H1 (cell line): ENCODE results near the gene EEF1AKMT3. TPM values are rescaled to one million over a fixed set of nuclear protein-coding genes. Genes with fewer than 3 reads are reported as not detected.

Experiments
- CTCF ChIA-PET: fragments of 300-600 bp; sonication (Branson Sonifier 250); formaldehyde crosslinking; loops from one replicate; lab custom pipeline; 2021; ENCODE audit not compliant: partially characterized antibody; lab: Charles Lee
- POLR2A ChIA-PET: fragments of 300-600 bp; sonication (Branson Sonifier 250); formaldehyde crosslinking; loops from one replicate; lab custom pipeline; 2021; ENCODE audit warnings: inconsistent platforms; ENCODE audit not compliant: partially characterized antibody; lab: Charles Lee
- DNase-seq, 2 experiments: peaks; one replicate each; pipeline versions ENCODE4 v3.0.0 to v3.0.0-alpha.2; 2010 to 2022; ENCODE audit warnings: low spot score in 2 of 2, low read depth in 1 of 2, mixed read lengths in 1 of 2
- FAIRE-seq: peaks from 2 replicates; lab custom pipeline; 2011; peaks lifted over from hg19 to GRCh38; lab: Jason Lieb, UNC
- H2AFZ ChIP-seq: 2 replicates; pipeline ENCODE4 v1.8.1; 2012; ENCODE audit warnings: low read length, inconsistent platforms
- H2AK5ac ChIP-seq: 2 replicates; pipeline ENCODE4 v1.6.1; 2013; ENCODE audit warnings: low read depth, low read length
- H2BK120ac ChIP-seq: replicated peaks from 2 replicates; pipeline ENCODE3; 2013; ENCODE audit warnings: low read depth, low read length, inconsistent platforms
- H2BK12ac ChIP-seq: 2 replicates; pipeline ENCODE4 v1.6.1; 2013; ENCODE audit warnings: low read depth, low read length
- H2BK15ac ChIP-seq: 2 replicates; pipeline ENCODE4 v1.6.1; 2013; ENCODE audit warnings: low read length
- H2BK20ac ChIP-seq: 2 replicates; pipeline ENCODE4 v1.6.1; 2013; ENCODE audit warnings: low read length
- H2BK5ac ChIP-seq: 2 replicates; pipeline ENCODE4 v1.6.1; 2013; ENCODE audit warnings: low read depth, low read length
- H3K14ac ChIP-seq: 2 replicates; pipeline ENCODE4 v1.6.1; 2013; ENCODE audit warnings: inconsistent platforms; ENCODE audit not compliant: insufficient read length
- H3K18ac ChIP-seq: 2 replicates; pipeline ENCODE4 v1.6.1; 2013; ENCODE audit warnings: low read length; ENCODE audit errors: extremely low read depth
- H3K23ac ChIP-seq: 2 replicates; pipeline ENCODE4 v1.6.1; 2013; ENCODE audit warnings: inconsistent platforms; ENCODE audit not compliant: insufficient read length
- H3K23me2 ChIP-seq: 2 replicates; pipeline ENCODE4 v1.6.1; 2013; ENCODE audit warnings: low read depth, low read length
- H3K27ac ChIP-seq: 2 replicates; pipeline ENCODE4 v1.6.1; 2011; ENCODE audit warnings: low read depth, low read length, inconsistent platforms
- H3K27me3 ChIP-seq, 4 experiments: replicated peaks in 1 of 4; 1 replicate in 1 of 4; 2 replicates in 3 of 4; pipeline versions ENCODE4 v1.6.1 to v1.8.1; 2011 to 2013; ENCODE audit warnings: low read length in 3 of 4, mild to moderate bottlenecking in 3 of 4, inconsistent platforms in 2 of 4, mixed read lengths in 2 of 4, moderate library complexity in 1 of 4; ENCODE audit not compliant: control insufficient read depth in 3 of 4, insufficient read depth in 3 of 4; ENCODE audit errors: extremely low read depth in 1 of 4
- H3K36me3 ChIP-seq, 4 experiments: 2 replicates each; pipeline versions ENCODE4 v1.6.1 to v1.8.1; 2011 to 2013; ENCODE audit warnings: mild to moderate bottlenecking in 4 of 4, low read length in 3 of 4, moderate library complexity in 2 of 4, control low read depth in 1 of 4, inconsistent platforms in 1 of 4; ENCODE audit not compliant: insufficient read depth in 4 of 4, control insufficient read depth in 2 of 4
- H3K4ac ChIP-seq: replicated peaks from 2 replicates; pipeline ENCODE3; 2013; ENCODE audit warnings: low read length, low read depth, mixed read lengths, inconsistent platforms; ENCODE audit not compliant: insufficient read length
- H3K4me1 ChIP-seq, 4 experiments: replicated peaks in 1 of 4; 1 replicate in 1 of 4; 2 replicates in 3 of 4; pipeline versions ENCODE4 v1.6.1 to v1.8.1; 2011 to 2013; ENCODE audit warnings: low read length in 3 of 4, inconsistent platforms in 2 of 4, mixed read lengths in 1 of 4; ENCODE audit not compliant: insufficient read depth in 4 of 4, control insufficient read depth in 3 of 4
- H3K4me2 ChIP-seq, 2 experiments: 2 replicates each; pipeline versions ENCODE4 v1.6.1 to v1.8.1; 2011 to 2013; ENCODE audit warnings: low read depth in 2 of 2, low read length in 2 of 2, control low read depth in 1 of 2, inconsistent platforms in 1 of 2, mild to moderate bottlenecking in 1 of 2; ENCODE audit not compliant: insufficient read depth in 1 of 2
- H3K4me3 ChIP-seq, 4 experiments: fragments of 200-600, 300-600 bp in 1 of 4; sonication (generic), shearing (Covaris generic), sonication (Bioruptor Twin) in 1 of 4; 2 replicates each; pipeline versions ENCODE4 v1.5.1 to v1.8.1; 2011 to 2016; ENCODE audit warnings: low read length in 4 of 4, low read depth in 3 of 4, control low read depth in 2 of 4, inconsistent platforms in 2 of 4, mild to moderate bottlenecking in 2 of 4, mixed read lengths in 1 of 4, moderate library complexity in 1 of 4; ENCODE audit not compliant: insufficient read depth in 2 of 4; ENCODE audit errors: extremely low read depth in 1 of 4
- H3K56ac ChIP-seq: replicated peaks from 2 replicates; pipeline ENCODE3; 2013; ENCODE audit warnings: low read depth, mild to moderate bottlenecking, mixed read lengths, low read length, inconsistent platforms; ENCODE audit not compliant: insufficient read length
- H3K79me1 ChIP-seq: 2 replicates; pipeline ENCODE4 v1.6.1; 2013; ENCODE audit warnings: low read depth, low read length, control low read depth
- H3K79me2 ChIP-seq, 2 experiments: 2 replicates each; pipeline versions ENCODE4 v1.6.1 to v1.8.1; 2012 to 2013; ENCODE audit warnings: low read length in 2 of 2, mild to moderate bottlenecking in 2 of 2, inconsistent platforms in 1 of 2; ENCODE audit not compliant: insufficient read depth in 2 of 2, control insufficient read depth in 1 of 2
- H3K9ac ChIP-seq, 4 experiments: replicated peaks in 1 of 4; 1 replicate in 1 of 4; 2 replicates in 3 of 4; pipeline versions ENCODE4 v1.6.1 to v1.8.1; 2011 to 2013; ENCODE audit warnings: low read depth in 3 of 4, low read length in 3 of 4, control low read depth in 2 of 4, mild to moderate bottlenecking in 2 of 4, moderate library complexity in 2 of 4, inconsistent platforms in 1 of 4; ENCODE audit errors: extremely low read depth in 1 of 4
- H3K9me3 ChIP-seq, 2 experiments: 2 replicates each; pipeline versions ENCODE4 v1.6.1 to v1.8.1; 2012 to 2013; ENCODE audit warnings: mild to moderate bottlenecking in 2 of 2, moderate library complexity in 2 of 2, control low read depth in 1 of 2, inconsistent platforms in 1 of 2, low read depth in 1 of 2, low read length in 1 of 2, mixed read lengths in 1 of 2; ENCODE audit not compliant: insufficient read depth in 2 of 2
- H4K20me1 ChIP-seq, 2 experiments: replicated peaks in 1 of 2; 2 replicates each; pipeline versions ENCODE3 to v1.8.1; 2011 to 2013; ENCODE audit warnings: inconsistent platforms in 2 of 2, low read length in 2 of 2, mild to moderate bottlenecking in 1 of 2; ENCODE audit not compliant: insufficient read depth in 2 of 2, control insufficient read depth in 1 of 2
- H4K5ac ChIP-seq: 2 replicates; pipeline ENCODE4 v1.6.1; 2013; ENCODE audit warnings: low read length, low read depth, mixed read lengths, inconsistent platforms; ENCODE audit not compliant: insufficient read length
- H4K8ac ChIP-seq: 2 replicates; pipeline ENCODE4 v1.8.0; 2013; ENCODE audit warnings: mild to moderate bottlenecking, moderate library complexity, low read length, inconsistent platforms; ENCODE audit not compliant: insufficient read depth; ENCODE audit errors: extremely low read depth
- H4K91ac ChIP-seq: replicated peaks from 2 replicates; pipeline ENCODE3; 2013; ENCODE audit warnings: low read length, mixed read lengths, inconsistent platforms; ENCODE audit not compliant: insufficient read length
- ATF2 ChIP-seq: IDR thresholded peaks from 2 replicates; pipeline ENCODE4 v1.6.1; 2012; ENCODE audit warnings: low read length, inconsistent platforms
- CEBPB ChIP-seq: IDR thresholded peaks from 2 replicates; pipeline ENCODE4 v1.6.1; 2012; ENCODE audit warnings: low read depth, low read length
- CTBP2 ChIP-seq: IDR thresholded peaks from 2 replicates; pipeline ENCODE4 v1.7.0; 2011; ENCODE audit warnings: borderline replicate concordance, mild to moderate bottlenecking, moderate library complexity, mixed read lengths, low read length; ENCODE audit not compliant: insufficient read depth, insufficient read length
- KDM1A ChIP-seq: fragments of 200-600, 300-600 bp; sonication (generic); IDR thresholded peaks from 2 replicates; pipeline ENCODE4 v1.7.1; 2016; ENCODE audit warnings: mild to moderate bottlenecking, low read length, borderline replicate concordance
- NANOG ChIP-seq: IDR thresholded peaks from 2 replicates; pipeline ENCODE4 v1.6.1; 2011; ENCODE audit warnings: low read length, low read depth, mild to moderate bottlenecking, inconsistent platforms; ENCODE audit not compliant: insufficient read depth, poor library complexity, severe bottlenecking
- RNF2 ChIP-seq: fragments of 200-900, 300-1000 bp; sonication (generic); IDR thresholded peaks from 2 replicates; pipeline ENCODE4 v1.7.1; 2016; ENCODE audit warnings: borderline replicate concordance, low read depth, mild to moderate bottlenecking, antibody characterized with exemption, low read length; ENCODE audit not compliant: poor library complexity, severe bottlenecking; ENCODE audit errors: missing control alignments
- SIRT6 ChIP-seq: IDR thresholded peaks from one replicate; pipeline ENCODE4 v1.7.1; 2012; ENCODE audit warnings: low read length, inconsistent platforms
- SIX5 ChIP-seq: IDR thresholded peaks from 2 replicates; pipeline ENCODE4 v1.6.1; 2011; ENCODE audit warnings: mild to moderate bottlenecking, low read depth, low read length
- SP1 ChIP-seq: IDR thresholded peaks from 2 replicates; pipeline ENCODE4 v1.6.1; 2011; ENCODE audit warnings: low read depth, low read length
- SP4 ChIP-seq: IDR thresholded peaks from 2 replicates; pipeline ENCODE4 v1.6.1; 2012; ENCODE audit warnings: low read length, inconsistent platforms
- SUZ12 ChIP-seq: fragments of 200-600 bp; sonication (generic); IDR thresholded peaks from 2 replicates; pipeline ENCODE4 v1.6.1; 2012; ENCODE audit warnings: mild to moderate bottlenecking, inconsistent platforms, low read length, moderate library complexity, mixed read lengths
- TAF7 ChIP-seq: optimal IDR thresholded peaks from 2 replicates; pipeline ENCODE3; 2011; ENCODE audit warnings: low read depth, mild to moderate bottlenecking, inconsistent platforms, low read length, moderate library complexity, borderline replicate concordance
- WGBS, 2 experiments: shearing (Covaris generic) in 1 of 2; methylation state at CpG; one replicate each; pipeline versions ENCODE4 v1.1.6 to v1.1.7; 2013 to 2015; ENCODE audit warnings: low lambda C conversion rate in 2 of 2, mixed read lengths in 2 of 2, inconsistent platforms in 1 of 2, low coverage in 1 of 2, missing lambda C conversion rate in 1 of 2; ENCODE audit not compliant: insufficient replicate concordance in 2 of 2, insufficient coverage in 1 of 2, insufficient read length in 1 of 2; ENCODE audit errors: extremely low coverage in 1 of 2, missing lambda C conversion rate in 1 of 2; 5-methylcytosine and 5-hydroxymethylcytosine counted together
- polyA plus RNA-seq, 7 experiments: library from polyadenylated mRNA; depleted of rRNA in 3 of 7; stranded (reverse) in 5 of 7; unstranded in 2 of 7; fragments of >200 nt in 5 of 7; fragments of 200-250 nt in 2 of 7; gene quantifications; 1 replicate in 5 of 7; 2 replicates in 1 of 7; 4 replicates in 1 of 7; pipeline versions ENCODE4 v1.2.1 to v1.2.3, GENCODE V29; 2011 to 2013; ENCODE audit warnings: missing spikeins in 2 of 7, mixed read lengths in 2 of 7
- total RNA-seq: library from RNA; stranded (reverse); fragmentation: NEBNext Ultra II Directional; extraction: Animal tissue kit (Norgen Biotek cat#: 25700); gene quantifications from 2 replicates; pipeline ENCODE4 v1.2.1, GENCODE V29; 2021

EEF1AKMT3 gene
- total and polyA plus RNA-seq, 2 of the 8 experiments (the other 6 are each of a cell fraction or from before 2014, with no cell fraction given): 3.1 to 4.4 TPM

- WGBS, 2 experiments: 86% methylated on average over 4 of the region's 4 CpGs; no CpG with 5 or more reads in 1 of the 2 experiments
- ChIA-PET POLR2A (interaction anchor here (1.1 to 2.0 kb wide), 2 partner anchors 15 to 57 kb away, joined by 4 to 11 read pairs; partner anchors contain the start of genes EEF1AKMT3 and METTL1), CTCF (interaction anchor here (0.6 to 2.2 kb wide), 6 partner anchors 10 to 816 kb away, joined by 3 to 40 read pairs (median 4); partner anchors contain the start of genes CYP27B1 and PIP4K2C)
- FAIRE-seq: no peak
- H2AFZ ChIP-seq: no peak overlapping the region
- H2BK120ac ChIP-seq: no peak overlapping the region
- H2BK15ac ChIP-seq: no peak overlapping the region
- H3K9me3 ChIP-seq: no peaks in the 10 kb centered on the region
- peaks cover 8 to 33% (median 26%) of the 10 kb centered on the region in 4 experiments for H3K27me3 ChIP-seq
- no peak overlapping the region for H3K4ac ChIP-seq
- H3K4me3 ChIP-seq: no peak overlapping the region
- peaks cover 0 to 19% (median 6%) of the 10 kb centered on the region in 4 experiments; a peak in 6 of 7 replicates for H3K4me1 ChIP-seq
- no peak overlapping the region for H3K9ac ChIP-seq
- H3K36me3 ChIP-seq: peaks cover 0 to 4% (median 0%) of the 10 kb centered on the region in 4 experiments; a peak in 2 of 8 replicates
- no peak overlapping the region for H3K18ac ChIP-seq
- peaks cover 7% of the 10 kb centered on the region for H3K23me2 ChIP-seq
- no peak overlapping the region for H2BK20ac ChIP-seq
- H3K23ac ChIP-seq: no peak overlapping the region
- H3K27ac ChIP-seq: no peak overlapping the region
- H3K79me1 ChIP-seq: no peaks in the 10 kb centered on the region
- H2BK5ac ChIP-seq: no peak overlapping the region
- H3K14ac ChIP-seq: no peak overlapping the region
- H3K56ac ChIP-seq: no peak overlapping the region
- H3K79me2 ChIP-seq: no peaks in the 10 kb centered on the region
- no peak overlapping the region; a peak in 1 of 4 replicates for H3K4me2 ChIP-seq
- H2AK5ac ChIP-seq: no peak overlapping the region
- H2BK12ac ChIP-seq: no peak overlapping the region
- peaks cover 3 to 15% of the 10 kb centered on the region in 2 experiments for H4K20me1 ChIP-seq
- no peak overlapping the region for H4K91ac ChIP-seq
- no peak for DNase-seq
- no peak overlapping the region for H4K5ac ChIP-seq
- H4K8ac ChIP-seq: no peak overlapping the region
- no peak for TF ChIP-seq SUZ12
- TF ChIP-seq TAF7: no peak
- no peak for TF ChIP-seq ATF2
- TF ChIP-seq CTBP2: no peak
- no peak for TF ChIP-seq NANOG
- TF ChIP-seq SP1: no peak
- no peak for TF ChIP-seq SIRT6
- no peak for TF ChIP-seq CEBPB
- TF ChIP-seq KDM1A: no peak
- TF ChIP-seq RNF2: no peak
- TF ChIP-seq SP4: no peak
- TF ChIP-seq SIX5: no peak
Measured at GRCh38 chr12:57757771-57758170, 14.6 kb upstream of the EEF1AKMT3 start.
